CD4-positive, alpha-beta T cell (primary cell): ENCODE data around the gene LAMA2. TPM values are rescaled to one million over a fixed set of nuclear protein-coding genes. Genes with fewer than 3 reads are reported as not detected.

Experiments used
- ATAC-seq: fragments of 200-7000 bp; cut with Tn5 transposase; one replicate; pipeline ENCODE4 v1.10.0; 2022; ENCODE audit warnings: mild to moderate bottlenecking; ENCODE audit not compliant: poor library complexity
- CTCF ChIA-PET: fragments of 350-600 bp; sonication (Branson Sonifier 250); formaldehyde crosslinking; loops from one replicate; lab custom pipeline; 2021; ENCODE audit warnings: antibody characterized with exemption, inconsistent platforms; lab: Charles Lee
- POLR2A ChIA-PET: fragments of 350-600 bp; sonication (Branson Sonifier 250); formaldehyde crosslinking; loops from one replicate; lab custom pipeline; 2021; ENCODE audit warnings: antibody characterized with exemption, inconsistent platforms; lab: Charles Lee
- DNase-seq, 14 experiments: peaks; one replicate each; pipeline ENCODE4 v3.0.0-alpha.2; 2013 to 2020; ENCODE audit warnings: mixed read lengths in 2 of 14
- H3K27ac ChIP-seq, 2 donors: one replicate each; pipeline versions ENCODE4 v1.5.1 to v1.7.0; 2013; ENCODE audit warnings: low read length in 2 of 2, low read depth in 1 of 2, mild to moderate bottlenecking in 1 of 2
- H3K27me3 ChIP-seq, 2 experiments: 1 replicate in 1 of 2; 2 replicates in 1 of 2; pipeline versions ENCODE4 v1.6.1 to v1.7.0; 2013; ENCODE audit warnings: low read length in 2 of 2, control low read depth in 1 of 2, mild to moderate bottlenecking in 1 of 2, moderate library complexity in 1 of 2; ENCODE audit not compliant: insufficient read depth in 2 of 2, control insufficient read depth in 1 of 2
- H3K36me3 ChIP-seq: one replicate; pipeline ENCODE4 v1.6.1; 2013; ENCODE audit warnings: low read length, control low read depth; ENCODE audit not compliant: insufficient read depth
- H3K4me1 ChIP-seq: one replicate; pipeline ENCODE4 v1.6.1; 2013; ENCODE audit warnings: low read length, control low read depth; ENCODE audit not compliant: insufficient read depth
- H3K4me3 ChIP-seq: one replicate; pipeline ENCODE4 v1.5.1; 2013; ENCODE audit warnings: mild to moderate bottlenecking, low read length, moderate library complexity
- H3K9me3 ChIP-seq, 2 experiments: 1 replicate in 1 of 2; 2 replicates in 1 of 2; pipeline versions ENCODE4 v1.6.1 to v1.7.0; 2013; ENCODE audit warnings: low read length in 2 of 2, mild to moderate bottlenecking in 2 of 2, control low read depth in 1 of 2, moderate library complexity in 1 of 2; ENCODE audit not compliant: control insufficient read depth in 1 of 2, insufficient read depth in 1 of 2
- H3K27ac Mint-ChIP-seq: one replicate; pipeline ENCODE4 v1.8.0; 2020; ENCODE audit warnings: mixed read lengths
- H3K27me3 Mint-ChIP-seq: one replicate; pipeline ENCODE4 v1.8.0; 2021; ENCODE audit warnings: mixed read lengths
- H3K36me3 Mint-ChIP-seq: one replicate; pipeline ENCODE4 v1.8.0; 2021; ENCODE audit warnings: low read depth, mixed read lengths
- H3K4me1 Mint-ChIP-seq: one replicate; pipeline ENCODE4 v1.8.0; 2021; ENCODE audit warnings: low read depth, mixed read lengths
- H3K4me3 Mint-ChIP-seq: one replicate; pipeline ENCODE4 v1.8.0; 2020; ENCODE audit warnings: mild to moderate bottlenecking, mixed read lengths
- H3K9me3 Mint-ChIP-seq: one replicate; pipeline ENCODE4 v1.8.0; 2020; ENCODE audit warnings: mixed read lengths
- intact Hi-C, 2 experiments: fragments of 100-400 bp; cut with DNase I in 1 of 2; cut with micrococcal nuclease in 1 of 2; formaldehyde crosslinking; loops; one replicate each; pipeline versions ENCODE4 v1.15.1 to v1.9.0; 2023 to 2025; cut with DNase I, micrococcal nuclease
- total RNA-seq, 174 experiments: library from RNA in 2 of 174; stranded (reverse) in 2 of 174; gene quantifications; one replicate each; pipeline ENCODE4 v1.2.3 and lab custom pipeline; 2021 to 2026
- TF ChIP-seq, protein P1 (sequence below): fragments of 200-600 bp; IDR thresholded peaks from one replicate; pipeline ENCODE4 v1.8.0; 2022; ENCODE audit warnings: antibody characterized with exemption, mild to moderate bottlenecking

Gene LAMA2
- total RNA-seq, 2 experiments from 2014 or later: 0.05 to 0.06 TPM

DNA sequence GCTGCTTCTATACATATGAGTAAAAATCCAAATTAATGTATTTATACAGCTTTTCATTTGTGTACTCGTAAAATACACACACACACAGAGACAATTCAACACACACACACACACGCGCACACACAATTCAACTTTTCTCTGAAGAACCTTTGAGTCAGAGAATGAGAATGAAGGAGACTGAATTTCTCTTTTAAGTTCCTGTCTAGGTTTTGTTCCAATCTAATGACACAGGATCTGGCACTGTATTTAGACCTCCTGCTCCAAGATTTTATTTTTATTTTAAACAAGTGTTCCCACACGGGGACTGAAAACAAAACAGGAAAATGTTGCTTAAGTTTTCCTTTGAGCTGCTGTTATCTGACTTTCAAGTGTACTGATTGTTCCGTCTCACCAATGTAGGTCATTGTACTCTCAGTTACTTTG, 250.8 kb downstream of the LAMA2 start:
- CTCF ChIA-PET: no interaction called here
- Histone ChIP-seq H3K27ac (no peak overlapping the region), H3K9me3 (no peaks in the 10 kb centered on the region), H3K4me3 (no peak overlapping the region), H3K36me3 (no peaks in the 10 kb centered on the region), H3K27me3 (no peaks in the 10 kb centered on the region), H3K4me1 (no peaks in the 10 kb centered on the region)
- Mint-ChIP-seq H3K4me3 (no peak overlapping the region), H3K27ac (no peak overlapping the region), H3K27me3 (peaks cover 4% of the 10 kb centered on the region), H3K9me3 (no peaks in the 10 kb centered on the region), H3K36me3 (no peaks in the 10 kb centered on the region), H3K4me1 (no peaks in the 10 kb centered on the region)
- POLR2A ChIA-PET: no interaction called here
- TF ChIP-seq, protein P1, sequence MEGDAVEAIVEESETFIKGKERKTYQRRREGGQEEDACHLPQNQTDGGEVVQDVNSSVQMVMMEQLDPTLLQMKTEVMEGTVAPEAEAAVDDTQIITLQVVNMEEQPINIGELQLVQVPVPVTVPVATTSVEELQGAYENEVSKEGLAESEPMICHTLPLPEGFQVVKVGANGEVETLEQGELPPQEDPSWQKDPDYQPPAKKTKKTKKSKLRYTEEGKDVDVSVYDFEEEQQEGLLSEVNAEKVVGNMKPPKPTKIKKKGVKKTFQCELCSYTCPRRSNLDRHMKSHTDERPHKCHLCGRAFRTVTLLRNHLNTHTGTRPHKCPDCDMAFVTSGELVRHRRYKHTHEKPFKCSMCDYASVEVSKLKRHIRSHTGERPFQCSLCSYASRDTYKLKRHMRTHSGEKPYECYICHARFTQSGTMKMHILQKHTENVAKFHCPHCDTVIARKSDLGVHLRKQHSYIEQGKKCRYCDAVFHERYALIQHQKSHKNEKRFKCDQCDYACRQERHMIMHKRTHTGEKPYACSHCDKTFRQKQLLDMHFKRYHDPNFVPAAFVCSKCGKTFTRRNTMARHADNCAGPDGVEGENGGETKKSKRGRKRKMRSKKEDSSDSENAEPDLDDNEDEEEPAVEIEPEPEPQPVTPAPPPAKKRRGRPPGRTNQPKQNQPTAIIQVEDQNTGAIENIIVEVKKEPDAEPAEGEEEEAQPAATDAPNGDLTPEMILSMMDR: no peak
- ATAC-seq: no peak
- no peak for DNase-seq
- intact Hi-C loops: no loop called here

DNA sequence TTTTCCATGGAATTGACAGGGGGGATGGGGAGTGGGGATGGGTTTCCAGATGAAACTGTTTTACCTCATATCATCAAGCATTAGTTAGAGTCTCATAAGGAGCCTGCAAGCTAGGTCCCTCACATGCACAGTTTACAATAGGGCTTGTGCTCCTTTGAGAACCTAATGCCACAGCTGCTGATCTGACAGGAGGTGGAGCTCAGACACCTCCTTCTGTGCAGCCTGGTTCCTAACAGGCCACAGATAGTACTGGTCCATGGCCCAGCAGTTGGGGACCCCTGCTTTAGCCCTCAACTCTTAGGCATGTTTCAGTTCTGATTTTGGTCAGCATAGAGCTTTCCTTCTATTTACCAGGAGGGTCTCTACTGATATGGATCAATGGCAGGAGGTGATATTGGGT, 251.6 kb downstream of the LAMA2 start:
- H3K9me3 Mint-ChIP-seq: no peaks in the 10 kb centered on the region
- ChIA-PET CTCF (no interaction called here), POLR2A (no interaction called here)
- H3K27ac Mint-ChIP-seq: no peak overlapping the region
- no peaks in the 10 kb centered on the region for H3K36me3 Mint-ChIP-seq
- Histone ChIP-seq H3K27ac (no peak overlapping the region), H3K9me3 (no peaks in the 10 kb centered on the region), H3K27me3 (no peaks in the 10 kb centered on the region), H3K36me3 (no peaks in the 10 kb centered on the region), H3K4me3 (no peak overlapping the region), H3K4me1 (no peaks in the 10 kb centered on the region)
- intact Hi-C loops: no loop called here
- H3K27me3 Mint-ChIP-seq: peaks cover 4% of the 10 kb centered on the region
- TF ChIP-seq, protein P1: no peak
- ATAC-seq: no peak
- H3K4me3 Mint-ChIP-seq: no peak overlapping the region
- H3K4me1 Mint-ChIP-seq: no peaks in the 10 kb centered on the region
- DNase-seq: no peak

DNA sequence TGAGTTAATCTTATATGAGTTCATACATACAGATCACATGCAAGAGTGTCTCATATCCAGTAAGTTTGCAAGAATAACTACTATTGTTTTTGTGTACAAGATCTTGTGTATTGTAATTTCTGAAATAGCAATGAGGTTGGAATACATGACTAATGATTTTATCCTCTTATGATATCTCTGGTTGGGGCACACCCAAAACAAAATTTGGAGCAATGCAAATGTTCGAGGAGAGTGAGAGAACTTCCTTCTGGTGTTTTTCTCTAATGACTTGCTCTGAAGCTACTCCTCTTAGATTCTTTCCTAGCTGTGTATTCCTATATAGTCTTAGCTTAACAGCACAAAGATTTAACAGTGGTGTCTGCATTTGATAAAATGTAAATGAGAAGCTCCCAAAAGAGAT, 252.5 kb downstream of the LAMA2 start:
- H3K9me3 Mint-ChIP-seq: no peaks in the 10 kb centered on the region
- no peak overlapping the region for H3K27ac ChIP-seq
- ChIA-PET POLR2A (no interaction called here), CTCF (no interaction called here)
- peaks cover 4% of the 10 kb centered on the region for H3K27me3 Mint-ChIP-seq
- intact Hi-C loops: no loop called here
- no peaks in the 10 kb centered on the region for H3K27me3 ChIP-seq
- no peak overlapping the region for H3K27ac Mint-ChIP-seq
- TF ChIP-seq, protein P1: no peak
- H3K4me1 ChIP-seq: no peaks in the 10 kb centered on the region
- H3K36me3 Mint-ChIP-seq: no peaks in the 10 kb centered on the region
- no peak overlapping the region for H3K4me3 Mint-ChIP-seq
- ATAC-seq (no peak), DNase-seq (no peak)
- H3K9me3 ChIP-seq: no peaks in the 10 kb centered on the region
- no peaks in the 10 kb centered on the region for H3K4me1 Mint-ChIP-seq
- no peak overlapping the region for H3K4me3 ChIP-seq
- no peaks in the 10 kb centered on the region for H3K36me3 ChIP-seq
